Measurements from ENCODE around the gene IQGAP2. TPM values are rescaled to one million over a fixed set of nuclear protein-coding genes. Genes with fewer than 3 reads are reported as not detected.
"Not testable (repeated sequence)": the region's sequence is repeated elsewhere in the genome, so short reads cannot be mapped to it uniquely, and the experiment has no call there.

The IQGAP2 gene
- total RNA-seq, 6 donors from 2014 or later: 24.3 to 57.6 (median 28.9) TPM

DNA sequence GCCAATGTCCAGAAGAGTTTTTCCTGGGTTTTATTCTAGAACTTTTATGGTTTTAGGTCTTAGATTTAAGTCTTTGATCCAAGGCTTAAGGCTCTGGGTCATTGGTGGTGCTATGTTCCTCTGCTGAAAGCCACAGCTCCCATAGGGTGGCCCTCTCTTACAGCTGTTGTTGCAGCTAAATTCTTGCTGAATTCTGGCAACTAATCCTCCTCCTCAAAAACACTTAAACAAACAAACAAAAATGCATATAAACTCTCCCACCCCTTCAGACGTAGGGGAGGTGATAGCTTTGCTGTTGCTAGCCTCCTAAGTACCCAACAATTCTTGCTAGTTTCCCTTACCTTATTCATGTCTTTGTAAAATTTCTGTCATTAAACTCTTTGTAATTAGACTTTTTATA is 30.2 kb downstream of the IQGAP2 start:
- 81 to 83% methylated on average over 1 of the region's 1 CpG for WGBS, 2 donors
- Histone ChIP-seq H3K4me1 (no peaks in the 10 kb centered on the region), H3K9me3 (no peaks in the 10 kb centered on the region), H3K27ac (no peak overlapping the region), H3K36me3 (no peaks in the 10 kb centered on the region), H3K4me3 (no peak overlapping the region), H3K27me3 (no peaks in the 10 kb centered on the region)
- TF ChIP-seq, protein P1, sequence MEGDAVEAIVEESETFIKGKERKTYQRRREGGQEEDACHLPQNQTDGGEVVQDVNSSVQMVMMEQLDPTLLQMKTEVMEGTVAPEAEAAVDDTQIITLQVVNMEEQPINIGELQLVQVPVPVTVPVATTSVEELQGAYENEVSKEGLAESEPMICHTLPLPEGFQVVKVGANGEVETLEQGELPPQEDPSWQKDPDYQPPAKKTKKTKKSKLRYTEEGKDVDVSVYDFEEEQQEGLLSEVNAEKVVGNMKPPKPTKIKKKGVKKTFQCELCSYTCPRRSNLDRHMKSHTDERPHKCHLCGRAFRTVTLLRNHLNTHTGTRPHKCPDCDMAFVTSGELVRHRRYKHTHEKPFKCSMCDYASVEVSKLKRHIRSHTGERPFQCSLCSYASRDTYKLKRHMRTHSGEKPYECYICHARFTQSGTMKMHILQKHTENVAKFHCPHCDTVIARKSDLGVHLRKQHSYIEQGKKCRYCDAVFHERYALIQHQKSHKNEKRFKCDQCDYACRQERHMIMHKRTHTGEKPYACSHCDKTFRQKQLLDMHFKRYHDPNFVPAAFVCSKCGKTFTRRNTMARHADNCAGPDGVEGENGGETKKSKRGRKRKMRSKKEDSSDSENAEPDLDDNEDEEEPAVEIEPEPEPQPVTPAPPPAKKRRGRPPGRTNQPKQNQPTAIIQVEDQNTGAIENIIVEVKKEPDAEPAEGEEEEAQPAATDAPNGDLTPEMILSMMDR (IDR thresholded peaks at IDR 0.05): no peak
- TF ChIP-seq POLR2A (IDR thresholded peaks at IDR 0.05) (no peak), POLR2AphosphoS5 (IDR thresholded peaks at IDR 0.05) (no peak), EP300 (IDR thresholded peaks at IDR 0.05) (no peak)
- ATAC-seq (ENCODE audit: low FRiP score in 2 of 2): no peak
- DNase-seq: no peak

DNA sequence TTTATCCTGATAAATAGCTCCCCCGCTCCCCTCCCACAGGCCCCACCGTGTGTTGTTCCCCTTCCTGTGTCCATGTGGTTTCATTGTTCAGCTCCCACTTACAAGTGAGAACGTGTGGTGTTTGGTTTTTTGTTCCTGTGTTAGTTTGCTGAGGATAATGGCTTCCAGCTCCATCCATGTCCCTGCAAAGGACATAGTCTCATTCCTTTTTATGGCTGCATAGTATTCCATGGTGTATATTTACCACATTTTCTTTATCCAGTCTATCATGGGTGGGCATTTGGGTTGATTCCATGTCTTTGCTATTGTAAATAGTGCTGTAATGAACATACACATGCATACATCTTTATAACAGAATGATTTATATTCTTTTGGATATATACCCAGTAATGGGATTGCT is 34.4 kb downstream of the IQGAP2 start:
- H3K36me3 ChIP-seq; H3K4me1 ChIP-seq; H3K9me3 ChIP-seq; ATAC-seq (ENCODE audit: low FRiP score in 2 of 2); H3K27me3 ChIP-seq; H3K4me3 ChIP-seq; DNase-seq; H3K27ac ChIP-seq: not testable (repeated sequence)
- WGBS, 2 donors: 76 to 81% methylated on average over 3 of the region's 3 CpGs

DNA sequence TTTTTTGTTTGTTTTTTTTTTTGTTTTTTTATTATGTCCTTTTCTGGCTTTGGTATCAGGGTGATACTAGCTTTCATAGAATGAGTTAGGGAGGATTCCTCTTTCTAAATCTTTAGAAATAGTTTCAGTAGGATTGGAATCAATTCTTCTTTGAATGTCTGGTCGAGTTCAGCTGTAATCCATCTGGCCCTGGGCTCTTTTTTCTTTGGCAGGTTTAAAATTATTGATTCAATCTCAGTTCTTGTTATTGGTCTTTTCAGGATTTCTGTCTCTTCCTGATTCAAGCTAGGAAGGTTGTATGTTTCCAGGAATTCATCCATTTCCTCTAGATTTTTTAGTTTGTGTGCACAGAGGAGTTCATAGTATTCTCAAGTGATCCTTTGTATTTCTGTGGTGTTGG is 34.9 kb downstream of the IQGAP2 start:
- H3K27me3 ChIP-seq: no peaks in the 10 kb centered on the region
- H3K4me1 ChIP-seq: no peaks in the 10 kb centered on the region
- no peaks in the 10 kb centered on the region for H3K9me3 ChIP-seq
- no peak for ATAC-seq (ENCODE audit: low FRiP score in 2 of 2)
- no peak for DNase-seq
- H3K27ac ChIP-seq: no peak overlapping the region
- H3K36me3 ChIP-seq: no peaks in the 10 kb centered on the region
- no peak overlapping the region for H3K4me3 ChIP-seq
- WGBS, 2 donors: 75 to 77% methylated on average over 1 of the region's 1 CpG
- TF ChIP-seq POLR2AphosphoS5 (IDR thresholded peaks at IDR 0.05): no peak

DNA sequence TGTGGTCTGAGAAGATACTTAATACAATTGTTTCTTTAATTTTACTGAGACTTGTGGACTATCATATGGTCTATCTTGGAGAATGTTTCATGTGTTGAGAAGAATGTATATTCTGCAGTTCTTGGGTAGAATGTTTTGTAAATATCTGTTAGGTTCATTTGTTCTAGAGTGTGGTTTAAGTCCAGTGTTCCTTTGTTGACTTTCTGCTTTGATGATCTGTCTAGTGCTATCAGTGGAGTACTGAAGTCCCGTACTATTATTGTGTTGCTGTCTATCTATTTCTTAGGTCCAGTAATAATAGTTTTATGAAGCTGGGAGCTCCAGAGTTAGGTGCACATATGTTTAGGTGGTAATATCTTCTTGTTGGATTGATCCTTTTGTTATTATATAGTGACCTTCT is 36.1 kb downstream of the IQGAP2 start:
- no peak overlapping the region for H3K27ac ChIP-seq
- no peak overlapping the region for H3K4me3 ChIP-seq
- no peak for TF ChIP-seq POLR2AphosphoS5 (IDR thresholded peaks at IDR 0.05)
- TF ChIP-seq, protein P1 (IDR thresholded peaks at IDR 0.05): no peak
- no peak for TF ChIP-seq EP300 (IDR thresholded peaks at IDR 0.05)
- TF ChIP-seq POLR2A (IDR thresholded peaks at IDR 0.05): no peak
- no peaks in the 10 kb centered on the region for H3K4me1 ChIP-seq
- DNase-seq (no peak), ATAC-seq (ENCODE audit: low FRiP score in 2 of 2) (no peak)
- no peaks in the 10 kb centered on the region for H3K9me3 ChIP-seq
- 87 to 95% methylated on average over 1 of the region's 1 CpG for WGBS, 2 donors
- no peaks in the 10 kb centered on the region for H3K36me3 ChIP-seq
- no peaks in the 10 kb centered on the region for H3K27me3 ChIP-seq

DNA sequence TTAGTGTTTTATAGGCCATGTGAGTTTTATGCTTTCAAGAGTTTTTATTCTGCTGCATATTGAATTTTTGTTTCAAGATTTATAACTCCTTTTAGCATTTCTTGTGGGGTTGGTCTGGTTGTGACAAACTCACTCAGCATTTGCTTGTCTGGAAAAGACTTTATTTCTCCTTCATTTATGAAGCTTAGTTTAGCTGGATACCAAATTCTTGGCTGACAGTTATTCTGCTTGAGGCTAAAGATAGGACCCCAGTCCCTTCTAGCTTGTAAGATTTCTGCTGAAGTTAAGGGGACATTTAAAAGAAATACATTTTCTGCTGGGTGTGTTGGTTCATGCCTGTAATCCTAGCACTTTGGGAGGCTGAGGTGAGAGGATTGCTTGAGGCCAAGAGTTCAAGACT is 36.8 kb downstream of the IQGAP2 start:
- Histone ChIP-seq H3K36me3 (no peaks in the 10 kb centered on the region), H3K9me3 (no peaks in the 10 kb centered on the region), H3K4me1 (no peaks in the 10 kb centered on the region), H3K27me3 (no peaks in the 10 kb centered on the region), H3K4me3 (no peak overlapping the region), H3K27ac (no peak overlapping the region)
- ATAC-seq (ENCODE audit: low FRiP score in 2 of 2) (no peak), DNase-seq (no peak)
- TF ChIP-seq, protein P1 (IDR thresholded peaks at IDR 0.05): no peak
- TF ChIP-seq POLR2A (IDR thresholded peaks at IDR 0.05) (no peak), EP300 (IDR thresholded peaks at IDR 0.05) (no peak), POLR2AphosphoS5 (IDR thresholded peaks at IDR 0.05) (no peak)

DNA sequence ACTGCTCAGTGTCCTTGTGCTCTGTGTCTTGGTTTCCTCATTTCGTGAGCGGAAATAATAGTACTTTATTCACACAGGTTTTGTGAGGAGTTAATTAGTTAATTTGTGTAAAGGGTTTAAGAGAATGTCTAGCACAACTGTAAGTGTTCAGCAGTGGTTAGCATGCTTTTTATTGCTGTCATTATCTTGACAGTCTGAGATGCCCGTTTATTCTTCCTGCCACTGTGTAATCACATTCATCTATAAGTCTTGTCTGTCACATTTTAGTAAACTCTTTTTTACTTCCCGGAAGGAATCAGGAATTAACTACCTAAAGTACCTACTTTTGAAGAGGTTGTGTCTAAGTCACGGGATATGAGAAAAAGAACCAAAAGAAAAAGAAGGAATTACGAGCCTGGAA is 38.0 kb downstream of the IQGAP2 start:
- Histone ChIP-seq H3K36me3 (no peaks in the 10 kb centered on the region), H3K27ac (no peak overlapping the region), H3K27me3 (no peaks in the 10 kb centered on the region), H3K9me3 (no peaks in the 10 kb centered on the region), H3K4me1 (no peaks in the 10 kb centered on the region), H3K4me3 (no peak overlapping the region)
- ATAC-seq (ENCODE audit: low FRiP score in 2 of 2) (no peak), DNase-seq (no peak)
- TF ChIP-seq EP300 (IDR thresholded peaks at IDR 0.05) (no peak), POLR2AphosphoS5 (IDR thresholded peaks at IDR 0.05) (no peak), POLR2A (IDR thresholded peaks at IDR 0.05) (no peak)
- TF ChIP-seq, protein P1 (IDR thresholded peaks at IDR 0.05): no peak
- 85 to 87% methylated on average over 6 of the region's 6 CpGs for WGBS, 2 donors
